ENCODE measurements around the gene ARHGAP26. TPM values are rescaled to one million over a fixed set of nuclear protein-coding genes. Genes with fewer than 3 reads are reported as not detected.

Gene ARHGAP26
- polyA plus RNA-seq, 3 donors = 11.0 to 12.1 (median 11.4) TPM

DNA sequence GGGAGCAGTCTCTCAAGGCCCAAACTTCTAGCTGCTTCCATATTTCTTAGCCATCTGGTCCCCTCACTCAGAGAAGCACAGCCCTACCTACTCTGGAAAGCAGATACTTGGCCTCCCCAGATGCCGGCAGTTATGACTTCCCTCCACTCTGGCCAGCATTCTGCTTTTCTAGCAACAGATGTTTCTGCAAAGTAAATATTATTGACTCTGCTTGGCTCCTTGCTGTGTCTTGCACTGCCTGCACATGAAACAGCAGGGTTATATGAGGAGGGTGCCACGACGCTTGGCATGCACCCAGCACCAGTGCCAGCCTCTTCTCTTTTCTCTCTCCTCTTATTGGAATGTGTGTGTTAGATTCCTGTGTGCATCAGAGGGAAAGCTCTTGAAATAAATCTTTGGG lies 99.7 kb downstream of the ARHGAP26 start:
- DNase-seq (ENCODE audit: low read depth in 3 of 3, low spot score in 2 of 3) = no peak

DNA sequence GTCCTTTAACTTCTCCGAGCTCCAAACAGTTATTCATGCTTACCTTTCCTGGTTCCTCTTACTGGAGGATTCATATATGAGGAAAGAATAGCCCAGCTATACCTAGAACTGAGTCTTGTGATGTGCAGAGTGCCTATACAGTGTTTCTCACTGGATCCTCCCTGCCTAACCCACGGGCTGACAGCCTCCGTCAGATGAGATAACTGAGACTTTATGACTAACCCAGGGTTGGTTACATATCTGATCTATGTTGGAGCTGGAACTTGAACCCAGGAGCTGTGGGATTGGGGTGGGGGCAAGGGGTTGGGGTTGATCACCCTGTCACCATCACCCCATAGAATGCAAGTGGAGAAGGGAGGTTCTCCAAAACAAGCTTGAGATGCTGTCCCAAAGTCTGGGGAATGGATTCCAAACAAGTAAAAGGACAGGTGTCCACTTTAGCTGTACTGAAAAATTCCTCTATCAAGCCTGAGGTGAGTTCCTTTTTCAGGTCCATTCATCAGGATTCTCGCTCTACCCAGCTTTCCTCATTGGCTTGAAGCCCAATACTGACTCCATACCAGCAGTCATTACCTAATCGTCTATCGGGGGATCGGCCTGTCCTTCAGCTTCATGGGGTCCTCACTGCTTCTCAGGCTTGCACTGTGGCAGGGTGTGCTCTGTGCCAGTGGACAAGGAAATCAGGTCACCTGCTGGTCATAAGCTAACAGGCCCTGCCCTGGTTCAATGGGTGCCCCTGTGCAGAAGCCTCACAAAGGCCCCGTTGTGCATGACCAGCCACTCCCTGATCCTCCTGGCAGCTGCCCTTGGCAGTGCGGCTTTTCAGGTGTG lies 100.6 kb downstream of the ARHGAP26 start:
- no peak for DNase-seq (ENCODE audit: low read depth in 3 of 3, low spot score in 2 of 3)

GRCh38 chr5:142871363-142872193 lies 101.4 kb downstream of the ARHGAP26 start:
- DNase-seq (ENCODE audit: low read depth in 3 of 3, low spot score in 2 of 3) = no peak

GRCh38 chr5:142872217-142872616 lies 102.0 kb downstream of the ARHGAP26 start:
- no peak for DNase-seq (ENCODE audit: low read depth in 3 of 3, low spot score in 2 of 3)

GRCh38 chr5:142872795-142873194 lies 102.6 kb downstream of the ARHGAP26 start:
- no peak for DNase-seq (ENCODE audit: low read depth in 3 of 3, low spot score in 2 of 3)

DNA sequence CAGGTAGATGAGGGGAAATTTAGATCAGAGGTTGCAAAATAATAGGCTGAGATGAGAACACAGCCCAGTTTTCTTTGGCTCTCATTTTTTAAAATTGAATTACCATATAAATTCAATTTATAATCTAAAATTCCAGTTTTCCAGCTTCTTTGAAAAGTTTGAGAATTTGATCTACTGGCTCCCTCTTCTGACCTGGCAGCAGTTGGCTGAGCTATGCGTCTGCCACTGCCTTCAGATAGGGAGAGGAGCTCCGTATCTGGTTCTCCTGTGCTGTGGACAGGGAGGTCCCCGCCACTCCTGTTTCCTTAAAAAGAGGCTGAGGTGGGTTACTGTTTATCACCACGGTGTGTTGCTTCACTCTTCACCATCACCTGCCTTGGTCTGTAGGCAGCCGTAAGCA lies 103.7 kb downstream of the ARHGAP26 start:
- DNase-seq (ENCODE audit: low read depth in 3 of 3, low spot score in 2 of 3) = no peak

DNA sequence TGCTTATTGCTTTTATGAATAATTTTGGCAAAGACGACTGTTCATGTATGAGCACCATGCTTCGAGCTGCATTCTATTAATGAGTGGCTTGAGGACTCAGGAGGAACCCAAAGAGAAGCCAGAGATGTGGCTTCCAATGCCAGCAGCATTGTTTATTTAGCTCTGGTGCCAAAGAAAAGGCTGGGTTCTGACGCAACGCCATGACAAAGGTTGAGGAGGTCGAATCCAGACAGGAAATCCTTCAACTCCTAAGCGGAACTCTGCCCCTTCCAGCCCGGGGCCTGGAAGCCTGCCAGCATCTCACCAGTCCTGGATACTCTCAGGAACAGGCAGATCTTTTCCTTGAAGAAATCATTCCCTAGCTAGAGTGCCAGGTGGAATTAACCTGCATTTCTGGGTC lies 104.4 kb downstream of the ARHGAP26 start:
- DNase-seq (ENCODE audit: low read depth in 3 of 3, low spot score in 2 of 3) = no peak

- no peak for DNase-seq (ENCODE audit: low read depth in 3 of 3, low spot score in 2 of 3)
Observed at GRCh38 chr5:142875936-142876335, 105.8 kb downstream of the ARHGAP26 start.

GRCh38 chr5:142876817-142877216 lies 106.6 kb downstream of the ARHGAP26 start:
- no peak for DNase-seq (ENCODE audit: low read depth in 3 of 3, low spot score in 2 of 3)

DNA sequence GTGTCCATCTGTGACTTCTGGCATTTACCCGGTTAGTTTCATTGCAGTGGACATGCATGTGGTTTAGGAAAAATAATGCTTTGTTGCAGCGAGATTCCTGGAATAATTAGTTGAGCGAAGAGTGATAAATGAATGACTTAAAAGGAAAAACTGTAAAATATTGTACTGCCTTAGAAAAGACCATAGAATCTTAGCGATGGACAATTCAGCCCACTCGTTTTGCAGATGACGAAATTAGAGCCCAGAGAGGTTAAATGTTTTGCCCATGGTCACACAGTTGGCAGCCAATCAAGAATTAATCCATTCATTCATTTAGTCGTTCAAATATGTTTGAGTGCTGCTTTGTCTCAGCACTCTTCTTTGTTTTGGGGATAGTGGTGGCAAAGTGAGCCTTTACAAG lies 107.9 kb downstream of the ARHGAP26 start:
- no peak for DNase-seq (ENCODE audit: low read depth in 3 of 3, low spot score in 2 of 3)

DNA sequence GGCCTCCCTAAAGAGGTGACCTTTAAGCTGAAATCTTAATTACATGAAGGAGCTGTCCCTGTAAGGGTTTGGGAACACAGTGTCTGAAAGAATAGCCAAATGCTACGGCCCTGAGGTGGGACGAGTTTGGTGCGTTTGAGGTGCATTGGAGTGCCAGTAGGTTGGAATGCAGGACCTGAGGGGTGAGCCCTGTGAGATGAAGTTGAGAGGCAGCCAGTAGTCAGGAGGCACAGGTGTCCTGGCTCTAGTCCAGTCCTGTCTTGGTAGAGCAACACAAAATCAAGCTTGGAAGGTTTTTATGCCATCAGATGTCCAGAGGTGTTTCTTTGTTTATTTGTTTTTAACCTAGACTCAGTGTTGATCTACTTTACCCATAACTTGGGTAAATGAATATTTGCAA lies 108.5 kb downstream of the ARHGAP26 start:
- no peak for DNase-seq (ENCODE audit: low read depth in 3 of 3, low spot score in 2 of 3)

GRCh38 chr5:142881076-142881783 lies 111.1 kb downstream of the ARHGAP26 start:
- DNase-seq (ENCODE audit: low read depth in 3 of 3, low spot score in 2 of 3) = no peak

GRCh38 chr5:142881784-142882126 lies 111.6 kb downstream of the ARHGAP26 start:
- DNase-seq (ENCODE audit: low read depth in 3 of 3, low spot score in 2 of 3) = no peak

- no peak for DNase-seq (ENCODE audit: low read depth in 3 of 3, low spot score in 2 of 3)
Observed at GRCh38 chr5:142883025-142883424, 112.8 kb downstream of the ARHGAP26 start.

DNA sequence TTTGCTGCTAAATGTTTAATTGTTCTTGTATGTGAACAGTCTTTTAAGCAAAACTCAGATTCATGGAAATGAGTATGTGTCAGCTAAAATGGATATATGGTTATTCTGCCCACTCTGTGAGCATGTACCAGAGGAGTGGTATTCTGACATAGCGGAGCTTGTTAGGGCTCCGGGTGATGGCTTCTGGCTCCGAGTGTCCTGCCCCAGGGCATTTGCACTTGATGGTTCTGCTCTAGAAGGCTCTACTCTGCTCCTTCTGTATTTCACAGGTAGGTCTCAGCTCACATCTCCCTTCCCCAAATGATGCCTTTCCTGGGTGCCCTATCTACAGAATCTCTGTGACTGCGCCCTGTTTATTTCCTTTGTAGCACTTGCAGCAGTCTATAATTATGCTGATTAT lies 113.3 kb downstream of the ARHGAP26 start:
- DNase-seq (ENCODE audit: low read depth in 3 of 3, low spot score in 2 of 3) = no peak

DNA sequence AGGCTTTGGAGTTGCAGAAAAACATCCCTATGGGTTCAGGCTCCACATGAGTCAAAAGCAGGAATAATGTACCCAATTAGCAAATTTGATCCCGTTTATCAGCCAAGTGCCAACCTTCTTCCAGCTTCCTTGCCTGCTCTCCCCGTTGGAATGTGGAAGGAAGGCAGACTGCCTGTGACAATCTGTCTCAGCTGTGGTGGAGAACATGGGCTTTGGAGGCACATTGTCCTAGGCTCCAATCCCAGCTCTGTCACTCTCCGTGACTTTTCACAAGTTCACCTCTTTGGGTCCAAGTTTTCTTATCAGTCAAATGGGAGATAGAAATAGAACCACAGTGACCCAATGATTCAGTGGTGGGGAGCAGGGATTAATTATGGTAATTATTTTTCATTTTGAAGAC lies 113.9 kb downstream of the ARHGAP26 start:
- no peak for DNase-seq (ENCODE audit: low read depth in 3 of 3, low spot score in 2 of 3)

DNA sequence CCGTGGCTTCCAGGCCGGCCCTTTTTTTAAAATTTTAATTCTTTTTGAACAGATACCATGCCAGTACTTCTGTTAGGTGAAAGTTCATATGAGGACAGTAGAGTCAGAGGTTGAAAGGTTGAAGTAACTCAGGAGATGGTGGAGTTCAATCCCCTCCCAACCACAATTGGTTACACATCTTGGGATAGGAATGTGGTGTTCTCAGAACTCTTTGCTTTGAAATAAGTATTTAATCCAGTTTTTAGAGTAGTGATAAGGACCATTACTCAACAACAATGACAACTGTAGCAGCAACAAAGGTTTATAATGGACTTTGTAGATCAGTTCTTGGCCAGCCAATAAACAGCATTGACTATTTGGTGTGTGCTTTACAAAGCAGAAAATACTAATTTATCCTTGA lies 116.0 kb downstream of the ARHGAP26 start:
- no peak for DNase-seq (ENCODE audit: low read depth in 3 of 3, low spot score in 2 of 3)

GRCh38 chr5:142886956-142887355 lies 116.8 kb downstream of the ARHGAP26 start:
- no peak for DNase-seq (ENCODE audit: low read depth in 3 of 3, low spot score in 2 of 3)

- DNase-seq (ENCODE audit: low read depth in 3 of 3, low spot score in 2 of 3) = no peak
Observed at GRCh38 chr5:142888469-142889085, 118.4 kb downstream of the ARHGAP26 start.

- DNase-seq (ENCODE audit: low read depth in 3 of 3, low spot score in 2 of 3) = no peak
Observed at GRCh38 chr5:142892021-142892420, 121.8 kb downstream of the ARHGAP26 start.

- DNase-seq (ENCODE audit: low read depth in 3 of 3, low spot score in 2 of 3) = no peak
Observed at GRCh38 chr5:142894315-142894714, 124.1 kb downstream of the ARHGAP26 start.

Measured in right renal cortex interstitium (tissue), 3 donors.